Measurements from ENCODE around the gene PSME3. TPM values are rescaled to one million over a fixed set of nuclear protein-coding genes. Genes with fewer than 3 reads are reported as not detected.
A peak's percentile ranks its signal among the peaks of the same experiment; 100 is the strongest.

Gene PSME3
- total and polyA plus RNA-seq, 2 of the 13 experiments (the other 11 are each of a cell fraction or from before 2014, with no cell fraction given): 66.3 to 135 TPM

DNA sequence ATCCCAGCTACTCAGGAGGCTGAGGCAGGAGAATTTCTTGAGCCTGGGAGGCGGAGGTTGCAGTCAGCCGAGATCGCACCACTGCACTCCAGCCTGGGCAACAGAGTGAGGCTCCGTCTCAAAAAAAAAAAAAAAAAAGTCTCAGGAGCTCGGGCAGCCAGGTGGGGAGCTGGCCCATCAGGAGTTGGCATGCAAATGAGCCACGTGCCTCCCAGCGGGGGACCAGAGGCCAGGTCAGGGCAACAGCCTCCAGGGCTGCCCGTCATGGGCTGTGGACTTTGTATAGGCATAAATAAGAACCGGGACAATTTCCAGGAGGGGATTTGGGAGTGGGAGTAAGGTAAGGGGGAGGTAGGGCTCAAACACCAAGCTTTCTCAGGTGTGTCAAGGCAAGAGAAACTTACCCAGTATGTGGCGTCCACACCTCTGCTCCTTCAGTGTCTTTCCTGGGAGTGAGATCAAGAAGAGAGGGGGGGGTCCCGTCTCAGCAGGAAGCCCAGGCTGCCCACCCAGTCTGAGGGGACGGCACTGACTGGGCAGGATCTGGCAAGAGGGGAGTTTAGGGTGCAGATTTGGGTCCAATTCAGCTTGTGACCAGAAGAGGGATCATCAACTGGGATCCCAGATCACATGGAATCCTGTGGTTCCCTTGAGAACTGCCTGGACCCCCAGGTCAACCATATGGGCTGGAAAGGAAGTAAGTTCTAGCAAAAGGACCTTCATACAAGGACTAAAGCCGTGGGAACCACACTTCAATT is 45.1 kb downstream of the PSME3 start (continued):
- TF ChIP-seq, protein P1, sequence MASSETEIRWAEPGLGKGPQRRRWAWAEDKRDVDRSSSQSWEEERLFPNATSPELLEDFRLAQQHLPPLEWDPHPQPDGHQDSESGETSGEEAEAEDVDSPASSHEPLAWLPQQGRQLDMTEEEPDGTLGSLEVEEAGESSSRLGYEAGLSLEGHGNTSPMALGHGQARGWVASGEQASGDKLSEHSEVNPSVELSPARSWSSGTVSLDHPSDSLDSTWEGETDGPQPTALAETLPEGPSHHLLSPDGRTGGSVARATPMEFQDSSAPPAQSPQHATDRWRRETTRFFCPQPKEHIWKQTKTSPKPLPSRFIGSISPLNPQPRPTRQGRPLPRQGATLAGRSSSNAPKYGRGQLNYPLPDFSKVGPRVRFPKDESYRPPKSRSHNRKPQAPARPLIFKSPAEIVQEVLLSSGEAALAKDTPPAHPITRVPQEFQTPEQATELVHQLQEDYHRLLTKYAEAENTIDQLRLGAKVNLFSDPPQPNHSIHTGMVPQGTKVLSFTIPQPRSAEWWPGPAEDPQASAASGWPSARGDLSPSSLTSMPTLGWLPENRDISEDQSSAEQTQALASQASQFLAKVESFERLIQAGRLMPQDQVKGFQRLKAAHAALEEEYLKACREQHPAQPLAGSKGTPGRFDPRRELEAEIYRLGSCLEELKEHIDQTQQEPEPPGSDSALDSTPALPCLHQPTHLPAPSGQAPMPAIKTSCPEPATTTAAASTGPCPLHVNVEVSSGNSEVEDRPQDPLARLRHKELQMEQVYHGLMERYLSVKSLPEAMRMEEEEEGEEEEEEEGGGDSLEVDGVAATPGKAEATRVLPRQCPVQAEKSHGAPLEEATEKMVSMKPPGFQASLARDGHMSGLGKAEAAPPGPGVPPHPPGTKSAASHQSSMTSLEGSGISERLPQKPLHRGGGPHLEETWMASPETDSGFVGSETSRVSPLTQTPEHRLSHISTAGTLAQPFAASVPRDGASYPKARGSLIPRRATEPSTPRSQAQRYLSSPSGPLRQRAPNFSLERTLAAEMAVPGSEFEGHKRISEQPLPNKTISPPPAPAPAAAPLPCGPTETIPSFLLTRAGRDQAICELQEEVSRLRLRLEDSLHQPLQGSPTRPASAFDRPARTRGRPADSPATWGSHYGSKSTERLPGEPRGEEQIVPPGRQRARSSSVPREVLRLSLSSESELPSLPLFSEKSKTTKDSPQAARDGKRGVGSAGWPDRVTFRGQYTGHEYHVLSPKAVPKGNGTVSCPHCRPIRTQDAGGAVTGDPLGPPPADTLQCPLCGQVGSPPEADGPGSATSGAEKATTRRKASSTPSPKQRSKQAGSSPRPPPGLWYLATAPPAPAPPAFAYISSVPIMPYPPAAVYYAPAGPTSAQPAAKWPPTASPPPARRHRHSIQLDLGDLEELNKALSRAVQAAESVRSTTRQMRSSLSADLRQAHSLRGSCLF (CRISPR knock-in tag; IDR thresholded peaks at IDR 0.05; ENCODE audit: borderline replicate concordance): no peak
- TF ChIP-seq EED (CRISPR knock-in tag; IDR thresholded peaks at IDR 0.05) (no peak), DNMT3B (CRISPR knock-in tag; conservative IDR thresholded peaks at IDR 0.05) (no peak), NR2F6 (IDR thresholded peaks at IDR 0.05) (peak; percentile 48; the same call in 1 of the 2 replicates), NR2F6 (CRISPR knock-in tag; IDR thresholded peaks at IDR 0.05) (peak; percentile 78), ZIK1 (CRISPR knock-in tag; IDR thresholded peaks at IDR 0.05; ENCODE audit: borderline replicate concordance, low read depth) (no peak), AGO1 (IDR thresholded peaks at IDR 0.05; ENCODE audit: low read depth, low read length, poor library complexity, severe bottlenecking) (no peak), SSRP1 (CRISPR knock-in tag; IDR thresholded peaks at IDR 0.05) (no peak), SMARCE1 (IDR thresholded peaks at IDR 0.05; ENCODE audit: borderline replicate concordance) (no peak), MTA3 (CRISPR knock-in tag; IDR thresholded peaks at IDR 0.05) (no peak), ELF3 (CRISPR knock-in tag; IDR thresholded peaks at IDR 0.05) (no peak), YEATS4 (CRISPR knock-in tag; IDR thresholded peaks at IDR 0.05; ENCODE audit: borderline replicate concordance) (no peak; the same call in 1 of the 2 replicates), ZNF510 (CRISPR knock-in tag; IDR thresholded peaks at IDR 0.05; ENCODE audit: low read depth) (no peak), SCMH1 (CRISPR knock-in tag; IDR thresholded peaks at IDR 0.05; ENCODE audit: borderline replicate concordance) (no peak), NR3C1 (CRISPR knock-in tag; IDR thresholded peaks at IDR 0.05) (no peak), HNRNPUL1 (IDR thresholded peaks at IDR 0.05; ENCODE audit: low read depth, low read length) (no peak), SIN3B (IDR thresholded peaks at IDR 0.05; ENCODE audit: low read length) (no peak), DPF2 (CRISPR knock-in tag; IDR thresholded peaks at IDR 0.05; ENCODE audit: borderline replicate concordance, low read depth) (0 out of 2 replicates have a peak, but pooled peaks have one; percentile 30), ZNF777 (CRISPR knock-in tag; IDR thresholded peaks at IDR 0.05) (no peak)
- TF ChIP-seq, protein P2, sequence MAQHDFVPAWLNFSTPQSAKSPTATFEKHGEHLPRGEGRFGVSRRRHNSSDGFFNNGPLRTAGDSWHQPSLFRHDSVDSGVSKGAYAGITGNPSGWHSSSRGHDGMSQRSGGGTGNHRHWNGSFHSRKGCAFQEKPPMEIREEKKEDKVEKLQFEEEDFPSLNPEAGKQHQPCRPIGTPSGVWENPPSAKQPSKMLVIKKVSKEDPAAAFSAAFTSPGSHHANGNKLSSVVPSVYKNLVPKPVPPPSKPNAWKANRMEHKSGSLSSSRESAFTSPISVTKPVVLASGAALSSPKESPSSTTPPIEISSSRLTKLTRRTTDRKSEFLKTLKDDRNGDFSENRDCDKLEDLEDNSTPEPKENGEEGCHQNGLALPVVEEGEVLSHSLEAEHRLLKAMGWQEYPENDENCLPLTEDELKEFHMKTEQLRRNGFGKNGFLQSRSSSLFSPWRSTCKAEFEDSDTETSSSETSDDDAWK (CRISPR knock-in tag; IDR thresholded peaks at IDR 0.05): no peak
- TF ChIP-seq, protein P3, sequence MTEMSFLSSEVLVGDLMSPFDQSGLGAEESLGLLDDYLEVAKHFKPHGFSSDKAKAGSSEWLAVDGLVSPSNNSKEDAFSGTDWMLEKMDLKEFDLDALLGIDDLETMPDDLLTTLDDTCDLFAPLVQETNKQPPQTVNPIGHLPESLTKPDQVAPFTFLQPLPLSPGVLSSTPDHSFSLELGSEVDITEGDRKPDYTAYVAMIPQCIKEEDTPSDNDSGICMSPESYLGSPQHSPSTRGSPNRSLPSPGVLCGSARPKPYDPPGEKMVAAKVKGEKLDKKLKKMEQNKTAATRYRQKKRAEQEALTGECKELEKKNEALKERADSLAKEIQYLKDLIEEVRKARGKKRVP (CRISPR knock-in tag; IDR thresholded peaks at IDR 0.05): no peak
- TF ChIP-seq, protein P4, sequence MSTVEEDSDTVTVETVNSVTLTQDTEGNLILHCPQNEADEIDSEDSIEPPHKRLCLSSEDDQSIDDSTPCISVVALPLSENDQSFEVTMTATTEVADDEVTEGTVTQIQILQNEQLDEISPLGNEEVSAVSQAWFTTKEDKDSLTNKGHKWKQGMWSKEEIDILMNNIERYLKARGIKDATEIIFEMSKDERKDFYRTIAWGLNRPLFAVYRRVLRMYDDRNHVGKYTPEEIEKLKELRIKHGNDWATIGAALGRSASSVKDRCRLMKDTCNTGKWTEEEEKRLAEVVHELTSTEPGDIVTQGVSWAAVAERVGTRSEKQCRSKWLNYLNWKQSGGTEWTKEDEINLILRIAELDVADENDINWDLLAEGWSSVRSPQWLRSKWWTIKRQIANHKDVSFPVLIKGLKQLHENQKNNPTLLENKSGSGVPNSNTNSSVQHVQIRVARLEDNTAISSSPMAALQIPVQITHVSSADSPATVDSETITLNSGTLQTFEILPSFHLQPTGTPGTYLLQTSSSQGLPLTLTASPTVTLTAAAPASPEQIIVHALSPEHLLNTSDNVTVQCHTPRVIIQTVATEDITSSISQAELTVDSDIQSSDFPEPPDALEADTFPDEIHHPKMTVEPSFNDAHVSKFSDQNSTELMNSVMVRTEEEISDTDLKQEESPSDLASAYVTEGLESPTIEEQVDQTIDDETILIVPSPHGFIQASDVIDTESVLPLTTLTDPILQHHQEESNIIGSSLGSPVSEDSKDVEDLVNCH (CRISPR knock-in tag; IDR thresholded peaks at IDR 0.05): no peak

All from HepG2 (cell line).